NCI-H460 (cell line): ENCODE data around the gene PLCH1. TPM values are rescaled to one million over a fixed set of nuclear protein-coding genes. Genes with fewer than 3 reads are reported as not detected.

Experiments used
- DNase-seq: peaks from one replicate; pipeline ENCODE4 v3.0.0-alpha.2; 2016; ENCODE audit warnings: low read depth; ENCODE audit errors: extremely low read depth
- total RNA-seq: library from RNA; depleted of rRNA; stranded (reverse); fragments of >200 nt; shearing (Covaris generic); gene quantifications from 2 replicates; pipeline ENCODE4 v1.2.3, GENCODE V29; 2014

PLCH1 gene
- total RNA-seq, 1 experiment from 2014 or later = 0.79 TPM

- DNase-seq = no peak
These were observed 250.5 kb downstream of the PLCH1 start for GRCh38 chr3:155494332-155494731.

GRCh38 chr3:155492841-155493240, 252.0 kb downstream of the PLCH1 start:
- DNase-seq = no peak

DNA sequence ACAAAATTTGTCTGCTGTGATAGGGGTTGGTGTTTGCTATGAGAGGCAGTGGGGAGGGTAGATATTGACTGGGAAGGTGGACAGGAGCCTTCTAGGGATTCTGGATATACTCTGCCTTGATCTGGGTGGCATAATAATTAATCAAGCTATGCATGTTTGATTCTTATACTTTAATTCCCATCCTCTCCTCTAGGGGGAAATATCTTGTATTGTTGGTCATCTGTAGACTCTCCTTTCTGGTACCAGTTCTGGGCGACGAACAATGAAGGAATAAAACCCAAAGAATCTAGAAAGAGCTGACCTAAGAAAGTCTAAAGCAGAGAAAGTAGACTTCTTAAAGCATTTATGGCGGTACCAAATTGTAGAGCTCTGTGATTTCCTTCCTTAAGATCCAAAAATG, 253.2 kb downstream of the PLCH1 start:
- no peak for DNase-seq

DNA sequence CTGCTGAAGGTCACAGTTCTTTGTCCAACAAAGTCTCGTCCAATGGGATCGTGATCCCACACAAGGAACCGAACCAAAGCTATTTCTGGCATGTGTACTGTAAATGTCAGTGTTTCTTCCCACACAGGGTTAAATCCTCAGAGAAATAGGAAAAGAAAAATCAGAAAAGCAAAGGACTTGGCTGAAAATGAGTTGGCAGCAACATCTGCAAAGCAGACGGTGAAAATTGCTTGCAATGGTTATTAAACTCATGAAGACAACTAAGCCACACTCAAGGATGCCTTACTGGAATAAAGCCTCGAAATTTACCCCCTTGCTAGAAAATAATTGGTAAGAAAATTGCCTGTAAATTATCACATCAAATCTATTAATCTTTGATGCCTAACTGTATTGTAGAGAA, 256.2 kb downstream of the PLCH1 start:
- no peak for DNase-seq

DNA sequence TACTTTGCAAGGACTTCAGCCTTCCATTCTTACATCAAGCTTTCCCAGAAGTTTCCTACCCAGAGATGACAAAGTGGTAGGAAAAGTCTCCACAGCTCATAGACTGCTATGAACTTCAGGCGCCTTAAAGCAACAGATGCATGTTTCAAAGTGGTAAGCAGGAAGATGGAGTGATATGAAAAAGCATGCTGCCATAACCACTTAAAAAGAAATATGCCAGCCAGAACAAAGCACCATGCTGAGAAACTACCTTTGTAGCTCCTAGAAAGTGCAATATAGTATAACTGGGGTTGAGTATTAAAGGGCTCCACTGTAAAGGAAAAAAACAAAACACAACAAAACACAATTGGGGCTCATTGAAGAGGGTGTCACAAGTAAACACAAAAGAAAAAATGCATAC, 259.0 kb downstream of the PLCH1 start:
- no peak for DNase-seq

DNA sequence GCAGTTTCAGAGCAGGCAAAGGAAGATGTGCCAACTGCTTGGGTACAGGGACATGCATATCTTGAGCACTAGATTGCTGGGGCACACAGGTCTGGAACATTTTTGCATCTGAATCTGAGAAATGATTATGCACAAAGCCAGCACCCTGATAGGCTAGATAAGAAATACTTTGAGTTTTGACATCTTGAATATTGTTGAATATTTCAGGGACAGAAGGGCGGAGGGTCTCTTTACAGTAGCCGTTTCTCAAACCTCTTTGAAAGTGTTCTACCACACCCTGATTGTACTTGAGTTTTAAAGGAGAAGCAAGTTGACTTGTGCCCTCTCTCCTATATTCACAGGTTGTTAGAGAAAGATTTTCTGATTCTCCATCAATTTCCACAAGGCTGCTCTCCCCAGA, 263.3 kb downstream of the PLCH1 start:
- DNase-seq = no peak

GRCh38 chr3:155481089-155481488, 263.8 kb downstream of the PLCH1 start:
- no peak for DNase-seq

- no peak for DNase-seq
These were observed 279.2 kb downstream of the PLCH1 start for GRCh38 chr3:155465664-155466063.

DNA sequence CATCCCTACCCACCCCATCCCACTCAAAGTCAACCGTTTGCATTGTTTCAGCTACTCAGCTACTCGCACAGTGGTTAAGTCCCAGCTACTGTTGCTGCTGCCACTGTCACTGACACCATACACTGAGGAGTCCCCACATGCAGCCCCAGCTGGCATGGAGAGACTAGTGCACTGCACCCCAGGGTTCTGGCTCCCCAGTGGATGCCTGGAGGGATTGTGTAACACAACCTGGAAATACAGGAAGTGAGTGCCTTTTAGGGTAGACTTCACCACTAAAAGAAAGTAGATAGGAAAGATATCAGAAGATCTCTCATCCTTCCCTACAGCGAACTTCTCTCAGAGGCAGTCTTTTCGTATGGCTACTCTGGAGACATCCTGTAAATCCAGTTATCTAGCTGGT, 282.2 kb downstream of the PLCH1 start:
- DNase-seq = no peak

DNA sequence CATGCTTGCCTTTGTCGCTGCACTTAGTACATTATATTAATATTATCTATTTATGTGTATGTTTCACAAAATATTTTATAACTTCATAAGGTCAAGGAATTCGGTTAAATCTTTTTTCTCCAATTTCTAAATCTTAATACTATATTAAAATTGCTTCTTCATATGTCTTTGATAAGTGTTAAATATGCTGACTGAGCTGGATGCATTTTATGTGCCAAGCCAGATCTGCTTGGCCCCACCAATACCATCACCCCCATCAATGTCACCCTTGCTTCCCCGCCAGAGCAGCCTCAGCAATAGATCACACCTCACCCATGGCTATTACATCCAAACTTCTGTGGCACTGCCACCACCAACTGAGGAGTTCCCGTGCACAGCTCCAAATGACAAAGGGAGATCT, 287.3 kb downstream of the PLCH1 start:
- no peak for DNase-seq

GRCh38 chr3:155455765-155456164, 289.1 kb downstream of the PLCH1 start:
- DNase-seq = no peak

DNA sequence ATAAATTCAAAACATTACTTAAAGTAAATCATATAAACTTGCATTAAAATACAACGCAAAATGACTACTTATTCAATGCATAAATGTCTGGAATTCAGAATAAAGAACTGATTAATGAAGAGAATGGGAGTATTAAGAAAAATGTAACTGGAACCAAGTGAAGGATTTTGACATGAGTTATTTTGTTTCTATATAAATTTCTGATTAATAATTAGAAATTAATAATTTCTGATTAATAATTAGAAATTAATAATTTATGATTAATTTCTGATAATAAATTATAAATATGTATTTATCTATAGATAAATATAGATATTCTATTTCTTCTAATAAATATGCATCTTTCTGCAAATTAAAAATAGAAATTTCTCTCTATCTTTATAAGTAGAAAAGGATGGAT, 291.4 kb downstream of the PLCH1 start:
- DNase-seq = no peak

DNA sequence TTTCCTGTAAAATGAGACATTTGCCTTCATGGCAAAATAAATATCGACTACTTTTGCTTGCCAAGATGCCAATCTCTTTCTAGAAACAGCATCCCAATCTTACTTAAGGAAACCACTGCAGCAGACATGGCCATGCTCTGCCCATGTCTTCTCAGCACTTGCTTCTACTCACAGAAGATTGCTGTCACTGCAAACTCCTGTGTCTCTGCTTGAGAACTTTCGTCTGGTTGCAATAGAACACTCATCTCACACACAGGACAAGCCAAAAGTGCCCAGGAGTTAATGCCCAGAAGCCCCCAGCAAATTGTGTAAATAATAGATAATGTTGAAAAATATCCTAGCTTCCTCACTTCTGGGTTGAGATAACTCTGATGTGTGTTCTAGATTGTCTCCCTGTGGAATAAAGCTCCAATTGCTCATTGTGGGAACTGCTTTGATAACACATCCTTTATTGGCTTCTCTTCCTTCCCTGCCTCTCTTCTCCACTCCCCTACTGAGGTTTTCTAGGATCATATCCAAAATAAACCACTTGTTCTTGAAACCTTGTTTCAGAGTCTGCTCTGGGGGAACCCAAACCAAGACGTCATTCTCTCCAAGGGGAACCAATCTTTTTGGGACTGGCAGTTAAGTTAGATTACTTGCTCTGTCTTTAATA, 295.1 kb downstream of the PLCH1 start:
- DNase-seq = no peak

DNA sequence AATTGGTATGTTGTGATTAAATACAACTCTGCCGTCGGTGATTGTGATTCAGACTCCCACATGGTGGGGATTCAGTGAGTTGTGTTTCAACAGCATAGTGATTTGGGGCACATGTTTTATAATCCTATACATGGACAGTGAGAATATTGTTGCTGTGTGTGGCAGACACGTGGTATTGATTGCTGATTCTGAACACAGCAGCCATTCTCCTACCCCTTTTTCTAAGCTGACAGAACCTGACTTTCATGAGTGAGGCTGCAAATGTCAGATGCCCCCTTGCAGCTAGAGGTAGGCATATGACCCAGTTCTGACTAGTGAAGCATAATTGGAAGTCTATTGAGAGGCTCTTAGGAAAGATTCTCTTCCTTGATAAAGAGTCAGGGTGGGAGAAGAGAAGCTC, 296.3 kb downstream of the PLCH1 start:
- DNase-seq = no peak

- no peak for DNase-seq
These were observed 298.5 kb downstream of the PLCH1 start for GRCh38 chr3:155446366-155446765.

GRCh38 chr3:155444771-155445170, 300.1 kb downstream of the PLCH1 start:
- no peak for DNase-seq

DNA sequence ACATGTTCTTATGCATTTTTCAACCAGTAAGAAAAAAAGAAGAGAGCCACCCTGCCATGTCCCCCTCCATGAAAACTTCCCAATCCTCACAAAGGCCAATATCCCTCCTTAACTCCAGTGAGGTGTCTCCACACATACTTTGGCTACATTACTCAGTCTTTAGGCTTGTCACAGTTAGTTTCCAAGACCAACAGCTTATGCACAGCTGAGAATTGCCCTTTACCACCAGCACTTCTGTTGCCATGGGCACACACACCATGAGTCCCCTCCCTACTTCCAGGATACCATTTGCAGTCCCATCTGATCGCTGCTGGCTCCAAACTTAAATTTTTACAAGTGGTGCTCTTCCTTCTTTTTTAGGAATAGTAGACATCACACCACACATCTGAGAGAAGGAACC, 301.1 kb downstream of the PLCH1 start:
- no peak for DNase-seq

DNA sequence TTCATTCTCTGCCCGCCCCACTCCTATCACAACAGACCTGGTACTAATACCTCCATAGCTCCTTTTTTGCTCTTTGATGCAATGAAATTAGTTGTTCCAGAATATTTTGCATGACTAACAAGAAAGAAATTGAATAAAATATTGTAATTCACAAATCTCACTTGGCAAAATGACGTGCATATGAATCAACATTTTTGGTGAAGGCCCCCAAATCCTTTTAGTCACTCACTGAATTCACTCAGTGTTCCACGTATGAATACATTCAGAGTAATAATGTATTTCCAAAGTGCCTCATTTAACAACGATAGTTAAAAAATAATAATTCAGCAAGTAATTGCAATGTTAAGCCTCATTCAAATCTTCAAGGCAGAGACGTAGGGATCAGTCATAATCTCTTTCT, 302.8 kb downstream of the PLCH1 start:
- DNase-seq = no peak

GRCh38 chr3:155441506-155441905, 303.4 kb downstream of the PLCH1 start:
- DNase-seq = no peak

GRCh38 chr3:155441026-155441425, 303.8 kb downstream of the PLCH1 start:
- DNase-seq = no peak

DNA sequence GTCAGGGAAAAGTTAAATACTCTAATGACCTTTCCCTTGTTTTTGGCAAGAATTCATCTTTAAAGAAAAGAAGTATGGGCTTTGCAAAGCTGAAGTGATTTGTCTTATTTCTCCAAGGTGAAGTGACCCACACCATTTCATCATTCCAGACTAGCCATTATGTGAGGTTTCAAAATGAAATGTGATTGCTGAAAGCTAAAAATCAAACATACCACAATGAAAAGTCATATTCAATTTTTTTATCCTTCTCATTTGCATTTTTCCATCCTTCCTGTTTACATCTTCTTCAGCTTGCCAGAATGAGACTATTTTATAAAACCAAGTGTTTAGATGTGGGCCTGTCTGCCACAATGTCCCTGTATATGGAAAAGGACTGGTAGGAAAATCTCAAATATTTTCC, 309.1 kb downstream of the PLCH1 start:
- no peak for DNase-seq

- DNase-seq = no peak
These were observed 312.9 kb downstream of the PLCH1 start for GRCh38 chr3:155431856-155432570.

DNA sequence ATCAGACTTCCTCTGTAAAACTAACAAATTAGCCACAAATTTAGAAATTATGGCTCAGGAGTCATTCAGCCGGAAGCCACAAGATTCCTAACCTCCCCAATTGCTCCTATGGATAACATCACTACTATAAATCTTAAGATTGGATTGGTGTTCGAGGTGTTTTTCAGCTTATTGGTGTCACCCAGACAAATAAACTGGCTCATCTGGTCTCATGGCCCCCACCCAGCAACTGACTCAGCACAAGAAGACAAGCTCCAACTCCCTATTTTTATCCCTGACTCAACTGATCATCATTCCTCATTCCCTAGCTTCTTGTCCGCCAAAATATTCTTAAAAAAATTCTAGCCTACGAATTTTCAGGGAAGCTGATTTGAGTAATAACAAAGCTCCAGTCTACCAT, 316.3 kb downstream of the PLCH1 start:
- DNase-seq = no peak
